Activated T-helper 9 cell treated with anti-CD3 and anti-CD28 coated beads, Interleukin-2, amount 50 U/mL, for 16 hours (primary cell): Measurements from ENCODE around the gene FBXW4.

Source experiments
- DNase-seq: peaks from one replicate; pipeline ENCODE4 v3.0.0-alpha.2; 2020; ENCODE audit warnings: low read depth

Gene FBXW4

GRCh38 chr10:101566333-101567164 is 128.4 kb downstream of the FBXW4 start:
- DNase-seq = no peak

GRCh38 chr10:101565936-101566332 is 129.0 kb downstream of the FBXW4 start:
- no peak for DNase-seq

- DNase-seq = no peak
Observed at GRCh38 chr10:101565370-101565900, 129.5 kb downstream of the FBXW4 start.

GRCh38 chr10:101564490-101564991 is 130.4 kb downstream of the FBXW4 start:
- DNase-seq = no peak

- DNase-seq = no peak
Observed at GRCh38 chr10:101563497-101564040, 131.4 kb downstream of the FBXW4 start.

- DNase-seq = no peak
Observed at GRCh38 chr10:101563007-101563406, 132.0 kb downstream of the FBXW4 start.

- no peak for DNase-seq
Observed at GRCh38 chr10:101562231-101562630, 132.7 kb downstream of the FBXW4 start.

- DNase-seq = no peak
Observed at GRCh38 chr10:101561068-101561915, 133.7 kb downstream of the FBXW4 start.
